ENCODE data around the gene RBM48. TPM values are rescaled to one million over a fixed set of nuclear protein-coding genes. Genes with fewer than 3 reads are reported as not detected.

Gene RBM48
- total RNA-seq, result 5.1 and 5.3 TPM in 2 replicates

DNA sequence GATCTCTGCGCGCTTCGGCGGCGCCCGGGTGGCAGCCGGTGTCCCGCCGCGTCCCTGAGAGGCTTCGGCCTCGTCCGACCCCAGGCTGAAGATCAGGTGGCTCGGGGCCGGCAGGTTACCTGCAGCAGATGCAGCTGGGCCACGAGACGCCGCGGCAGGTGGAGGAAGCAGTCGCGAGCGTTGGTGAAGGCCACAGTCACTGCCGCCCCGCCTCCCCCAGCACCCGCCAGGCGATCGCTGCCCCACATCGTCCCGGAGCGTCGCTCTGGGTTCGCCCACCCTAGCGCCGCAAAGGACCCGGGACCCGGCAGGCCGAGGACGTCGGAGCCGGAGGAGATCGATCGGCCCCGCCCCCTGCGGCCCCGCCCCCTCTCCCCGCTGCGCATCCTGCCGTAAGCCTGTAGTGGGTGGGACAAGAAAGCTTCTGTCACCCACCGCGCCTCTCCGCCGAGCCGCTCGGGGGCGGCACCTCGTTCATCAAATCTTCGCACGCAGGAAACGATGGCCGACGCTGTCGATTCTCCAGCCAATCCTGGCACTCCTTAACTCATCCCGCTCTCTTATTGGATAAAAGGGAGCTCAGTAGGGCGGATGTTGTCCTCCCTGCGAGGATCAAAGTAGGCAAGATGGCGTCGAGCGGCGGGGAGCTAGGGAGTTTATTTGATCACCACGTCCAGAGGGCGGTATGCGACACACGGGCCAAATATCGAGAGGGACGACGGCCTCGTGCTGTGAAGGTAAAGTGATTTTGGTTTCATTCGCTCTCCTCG, at the start of gene RBM48, which contains the start of gene PEX1:
Gene RBM48 (plus strand): TSS at position 608 of the 770 bp plus-strand sequence. CDS start 19 bp downstream, at position 627.
Gene PEX1 (minus strand): TSS at position 333 of the 770 bp plus-strand sequence. CDS start 85 bp downstream, at position 248.

Other genes starting within 250 kb of the RBM48 start
- 15.9 and 21.1 TPM in 2 replicates for gene GATAD1, start 81.3 kb upstream of the RBM48 start, total RNA-seq
- gene ERVW-1, start 50.8 kb upstream of the RBM48 start, total RNA-seq, result not detected in 2 replicates
- gene PEX1, start 275 bp upstream of the RBM48 start, total RNA-seq, result 17.6 and 23.2 TPM in 2 replicates
- gene FAM133B, start 61.6 kb downstream of the RBM48 start, total RNA-seq, result 10.1 and 12.6 TPM in 2 replicates